Measurements from ENCODE around the gene PGM1.
"Not testable (repeated sequence)": the region's sequence is repeated elsewhere in the genome, so short reads cannot be mapped to it uniquely, and the experiment has no call there.

The PGM1 gene

GRCh38 chr1:63575340-63575826, 17.8 kb upstream of the PGM1 start:
- no peak overlapping the region for H3K27ac ChIP-seq (ENCODE audit: low read depth, low read length)
- no peak overlapping the region for H3K4me2 ChIP-seq (ENCODE audit: low read length)

GRCh38 chr1:63586326-63586725, 6.9 kb upstream of the PGM1 start:
- H4K20me1 ChIP-seq (ENCODE audit: control insufficient read depth, insufficient read depth, low read depth, low read length); H3K9me3 ChIP-seq (ENCODE audit: control insufficient read depth, insufficient read depth, low read length); H3K4me3 ChIP-seq (ENCODE audit: low read length); H3K4me1 ChIP-seq (ENCODE audit: control insufficient read depth, low read length); H3K9me2 ChIP-seq (replicated peaks; ENCODE audit: control insufficient read depth, low read length); H3K4me2 ChIP-seq (ENCODE audit: low read length); H3F3A ChIP-seq (ENCODE audit: control insufficient read depth, insufficient read depth); H3K27ac ChIP-seq (ENCODE audit: low read depth, low read length); H3K27me3 ChIP-seq (ENCODE audit: control insufficient read depth, low read length); H3K36me3 ChIP-seq (ENCODE audit: control insufficient read depth, low read length); H3K79me2 ChIP-seq (ENCODE audit: control insufficient read depth, low read length): not testable (repeated sequence)

More at GRCh38 chr1:63575340-63575826, 17.8 kb upstream of the PGM1 start:
- H3K36me3 ChIP-seq (ENCODE audit: control insufficient read depth, low read length) = no peaks in the 10 kb centered on the region
- TF ChIP-seq EZH2phosphoT487 (IDR thresholded peaks at IDR 0.05; ENCODE audit: borderline replicate concordance, low read length) = no peak
- peak; percentile 58 for TF ChIP-seq CTCF (IDR thresholded peaks at IDR 0.05; ENCODE audit: low read depth, low read length, poor library complexity, severe bottlenecking)
- H3K9me2 ChIP-seq (replicated peaks; ENCODE audit: control insufficient read depth, low read length) = no peaks in the 10 kb centered on the region
- H3K27me3 ChIP-seq (ENCODE audit: control insufficient read depth, low read length) = no peaks in the 10 kb centered on the region
- no peaks in the 10 kb centered on the region for H3K9me3 ChIP-seq (ENCODE audit: control insufficient read depth, insufficient read depth, low read length)
- H3K4me1 ChIP-seq (ENCODE audit: control insufficient read depth, low read length) = no peaks in the 10 kb centered on the region
- H3K79me2 ChIP-seq (ENCODE audit: control insufficient read depth, low read length) = no peaks in the 10 kb centered on the region
- H4K20me1 ChIP-seq (ENCODE audit: control insufficient read depth, insufficient read depth, low read depth, low read length) = no peaks in the 10 kb centered on the region
- H3K4me3 ChIP-seq (ENCODE audit: low read length) = no peak overlapping the region
- no peaks in the 10 kb centered on the region; the same call in 1 of the 2 replicates for H3F3A ChIP-seq (ENCODE audit: control insufficient read depth, insufficient read depth)

- TF ChIP-seq CTCF (IDR thresholded peaks at IDR 0.05; ENCODE audit: low read depth, low read length, poor library complexity, severe bottlenecking) = no peak
Observed at GRCh38 chr1:63590166-63590560, 3.0 kb upstream of the PGM1 start.

GRCh38 chr1:63592536-63593302, 492 bp upstream of the PGM1 start:
- Histone ChIP-seq H3K27ac (ENCODE audit: low read depth, low read length) (peak overlapping the region; percentile 81), H3F3A (ENCODE audit: control insufficient read depth, insufficient read depth) (no peaks in the 10 kb centered on the region), H3K9me2 (replicated peaks; ENCODE audit: control insufficient read depth, low read length) (no peaks in the 10 kb centered on the region), H3K4me1 (ENCODE audit: control insufficient read depth, low read length) (peaks cover 20% of the 10 kb centered on the region), H3K79me2 (ENCODE audit: control insufficient read depth, low read length) (peaks cover 43% of the 10 kb centered on the region), H3K9me3 (ENCODE audit: control insufficient read depth, insufficient read depth, low read length) (no peaks in the 10 kb centered on the region), H3K4me3 (ENCODE audit: low read length) (peak overlapping the region; percentile 82), H4K20me1 (ENCODE audit: control insufficient read depth, insufficient read depth, low read depth, low read length) (no peaks in the 10 kb centered on the region), H3K4me2 (ENCODE audit: low read length) (peak overlapping the region; percentile 64), H3K27me3 (ENCODE audit: control insufficient read depth, low read length) (no peaks in the 10 kb centered on the region), H3K36me3 (ENCODE audit: control insufficient read depth, low read length) (peaks cover 13% of the 10 kb centered on the region)
- TF ChIP-seq EZH2phosphoT487 (IDR thresholded peaks at IDR 0.05; ENCODE audit: borderline replicate concordance, low read length) = no peak
- TF ChIP-seq CTCF (IDR thresholded peaks at IDR 0.05; ENCODE audit: low read depth, low read length, poor library complexity, severe bottlenecking) = no peak

More at GRCh38 chr1:63590166-63590560, 3.0 kb upstream of the PGM1 start:
- Histone ChIP-seq H3K4me1 (ENCODE audit: control insufficient read depth, low read length) (peaks cover 14% of the 10 kb centered on the region), H3K4me2 (ENCODE audit: low read length) (no peak overlapping the region), H4K20me1 (ENCODE audit: control insufficient read depth, insufficient read depth, low read depth, low read length) (no peaks in the 10 kb centered on the region), H3K27me3 (ENCODE audit: control insufficient read depth, low read length) (no peaks in the 10 kb centered on the region), H3K9me2 (replicated peaks; ENCODE audit: control insufficient read depth, low read length) (no peaks in the 10 kb centered on the region), H3K36me3 (ENCODE audit: control insufficient read depth, low read length) (peaks cover 3% of the 10 kb centered on the region), H3F3A (ENCODE audit: control insufficient read depth, insufficient read depth) (no peaks in the 10 kb centered on the region), H3K9me3 (ENCODE audit: control insufficient read depth, insufficient read depth, low read length) (no peaks in the 10 kb centered on the region), H3K27ac (ENCODE audit: low read depth, low read length) (no peak overlapping the region), H3K79me2 (ENCODE audit: control insufficient read depth, low read length) (peaks cover 23% of the 10 kb centered on the region), H3K4me3 (ENCODE audit: low read length) (no peak overlapping the region)
